Epidermal melanocyte (primary cell): ENCODE data around the gene MVK.

ENCODE experiments used
- DNase-seq: peaks from one replicate; pipeline ENCODE4 v3.0.0; 2011; ENCODE audit warnings: low spot score; ENCODE audit not compliant: insufficient read length

The MVK gene

DNA sequence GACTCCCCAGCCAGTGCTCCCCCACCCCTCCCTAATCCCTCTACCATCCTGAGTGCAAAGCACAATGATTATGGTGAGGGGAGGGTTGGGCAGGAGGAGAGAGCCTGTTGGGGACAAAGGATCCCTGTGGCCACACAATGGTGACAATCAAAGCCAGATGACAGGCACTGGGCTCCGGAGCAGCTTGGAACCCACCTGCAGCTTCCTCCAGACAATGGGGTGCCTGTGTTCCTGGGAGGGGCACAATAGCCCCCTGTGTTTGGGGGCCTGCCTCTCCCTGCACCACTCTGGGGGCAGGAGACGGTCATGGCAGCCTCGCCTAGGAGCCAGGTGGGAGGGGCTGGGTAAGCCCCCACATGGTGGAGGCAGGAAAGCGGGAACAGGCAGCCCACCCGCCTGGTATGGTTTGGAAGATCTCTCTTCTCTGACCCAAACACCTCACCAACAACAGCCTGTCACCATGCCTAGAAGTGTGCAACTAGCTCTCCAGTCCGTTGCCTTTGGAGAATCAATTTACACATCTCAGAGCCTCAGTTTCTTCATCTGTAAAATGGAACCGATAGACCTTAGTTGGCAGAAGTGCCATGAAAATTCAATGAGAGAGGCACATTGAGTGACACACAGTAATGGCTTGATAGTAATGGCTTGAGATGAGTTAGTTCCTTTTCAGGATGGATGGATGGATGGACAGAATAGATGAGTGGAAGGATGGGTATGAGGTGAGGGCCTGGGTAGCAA lies 53.0 kb downstream of the MVK start:
- no peak for DNase-seq

DNA sequence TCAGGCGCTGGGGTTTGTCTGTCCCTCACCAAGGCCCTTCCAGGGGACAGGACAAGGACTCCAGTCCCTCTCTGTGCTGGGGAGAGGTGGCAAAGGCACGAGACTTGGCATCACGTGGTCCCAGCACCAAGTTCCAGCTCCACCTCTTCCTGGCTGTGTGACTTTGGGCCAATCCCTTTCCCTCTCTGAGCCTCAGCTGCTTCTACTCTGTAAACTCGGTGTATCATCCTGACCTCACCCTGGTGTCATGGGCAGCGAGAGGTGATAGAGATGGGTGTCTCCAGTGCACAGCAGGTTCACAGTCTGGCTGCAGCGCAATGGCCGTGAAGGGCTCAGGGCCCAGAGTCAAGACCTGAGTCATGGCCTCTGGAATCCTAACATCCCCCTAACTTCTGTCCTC lies 54.0 kb downstream of the MVK start:
- DNase-seq: no peak

GRCh38 chr12:109630107-109630506 lies 56.5 kb downstream of the MVK start:
- DNase-seq: no peak

- no peak for DNase-seq
Measured at GRCh38 chr12:109630815-109631214, 57.2 kb downstream of the MVK start.

DNA sequence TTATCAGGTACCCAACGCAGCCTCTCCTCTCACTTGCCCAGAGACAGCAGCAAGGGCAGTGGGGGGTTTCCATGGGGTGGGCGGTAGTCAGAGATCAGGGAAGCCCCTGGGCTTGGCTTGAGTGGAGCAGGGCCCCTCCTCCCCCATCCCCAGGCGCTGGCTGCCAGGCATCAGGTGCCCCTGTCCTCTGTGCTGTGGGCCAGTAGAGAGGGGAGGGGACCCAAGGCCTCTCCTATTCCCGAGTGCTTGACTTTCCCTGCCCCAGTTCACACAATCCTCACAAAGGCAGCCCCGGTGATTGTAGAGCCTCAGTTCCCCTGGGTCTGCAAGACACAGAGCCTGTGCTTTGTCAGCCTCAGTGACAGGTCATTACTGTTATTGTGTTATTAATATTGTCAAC lies 57.7 kb downstream of the MVK start:
- no peak for DNase-seq

GRCh38 chr12:109631751-109632150 lies 58.2 kb downstream of the MVK start:
- no peak for DNase-seq

- no peak for DNase-seq
Measured at GRCh38 chr12:109632342-109632741, 58.7 kb downstream of the MVK start.

GRCh38 chr12:109635717-109636116 lies 62.1 kb downstream of the MVK start:
- no peak for DNase-seq

DNA sequence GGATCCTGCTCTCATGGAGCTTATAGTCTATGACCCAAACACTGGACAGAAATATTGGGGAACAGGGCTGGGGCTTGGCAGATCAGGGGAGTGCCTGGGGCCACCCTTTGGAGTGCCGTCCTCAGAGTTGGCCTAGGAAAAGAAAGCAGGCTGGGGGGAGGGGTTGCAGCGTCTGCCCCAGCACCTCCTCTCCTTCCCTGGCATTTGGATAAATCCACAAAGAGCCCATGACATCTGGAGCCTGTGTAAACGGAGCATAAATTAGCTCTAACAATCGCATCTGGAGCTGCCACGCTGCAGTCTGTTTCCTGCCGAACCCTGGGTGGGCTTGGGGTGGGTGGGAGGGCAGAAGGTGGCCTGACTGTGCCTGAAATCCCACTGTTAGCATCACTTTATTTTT lies 63.8 kb downstream of the MVK start:
- no peak for DNase-seq

DNA sequence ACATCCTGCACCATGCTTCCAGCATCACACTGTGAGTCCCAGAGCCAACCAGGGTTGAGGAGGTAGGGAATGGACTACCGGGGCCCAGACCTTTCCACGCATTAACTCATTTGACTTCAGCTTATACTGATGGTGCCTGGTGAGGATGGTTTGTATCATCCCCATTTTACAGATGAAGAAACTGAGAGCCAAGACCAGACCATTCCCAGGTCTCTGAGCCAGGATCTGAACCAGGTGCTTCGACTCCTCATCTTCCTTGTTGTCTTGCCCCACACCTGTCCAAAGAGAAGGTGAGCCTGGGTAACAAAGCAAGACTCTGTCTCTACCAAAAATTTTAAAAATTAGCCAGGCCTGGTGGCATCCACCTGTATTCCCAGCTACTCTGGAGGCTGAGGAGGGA lies 64.4 kb downstream of the MVK start:
- DNase-seq: no peak

DNA sequence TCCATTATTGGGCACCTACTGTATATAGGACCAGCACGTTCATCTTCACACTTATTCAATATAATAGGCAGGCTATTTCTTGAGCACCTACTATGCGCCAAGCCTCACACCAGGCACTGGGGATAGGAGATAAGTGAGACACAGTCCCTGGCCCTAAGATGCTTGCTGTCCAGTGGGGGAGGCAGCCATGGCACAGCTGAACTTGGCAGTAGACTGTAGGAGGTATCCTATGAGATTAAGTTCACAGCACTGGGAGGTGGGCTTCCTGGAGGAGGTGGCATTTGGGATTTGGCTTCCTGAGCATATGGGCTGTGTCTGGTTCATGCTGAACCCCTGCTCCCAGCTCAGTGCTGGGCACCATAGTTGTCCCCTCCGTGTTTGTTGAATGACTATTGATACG lies 65.1 kb downstream of the MVK start:
- no peak for DNase-seq

DNA sequence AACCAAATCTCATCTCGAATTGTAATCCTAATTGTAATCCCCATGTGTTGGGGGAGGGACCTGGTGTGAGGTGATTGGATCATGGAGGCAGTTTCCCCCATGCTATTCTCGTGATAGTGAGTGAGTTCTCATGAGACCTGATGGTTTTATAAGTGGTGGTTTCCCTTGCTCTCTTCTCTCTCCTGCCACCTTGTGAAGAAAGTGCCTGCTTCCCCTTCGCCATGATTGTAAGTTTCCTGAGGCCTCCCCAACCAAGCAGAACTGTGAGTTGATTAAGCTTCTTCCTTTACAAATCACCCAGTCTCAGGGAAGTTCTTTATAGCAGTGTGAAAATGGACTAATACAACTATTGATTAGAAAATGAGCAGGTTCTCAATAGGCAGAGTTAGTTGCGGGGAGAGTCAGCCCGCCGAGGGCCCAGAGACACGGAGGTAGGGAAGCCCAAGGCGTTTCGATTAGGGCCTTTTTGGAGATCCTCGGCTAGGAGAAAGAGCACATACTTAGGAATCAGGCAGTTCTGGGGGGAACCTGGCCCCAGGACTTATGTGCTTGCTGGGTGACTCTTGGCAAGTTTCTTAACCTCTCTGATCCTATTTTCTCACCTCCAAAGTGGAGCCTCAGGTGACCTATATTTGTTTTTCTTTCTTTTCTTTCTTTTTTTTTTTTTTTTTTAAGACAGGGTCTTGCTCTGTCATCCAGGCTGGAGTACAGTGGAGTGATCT lies 65.7 kb downstream of the MVK start:
- no peak for DNase-seq

DNA sequence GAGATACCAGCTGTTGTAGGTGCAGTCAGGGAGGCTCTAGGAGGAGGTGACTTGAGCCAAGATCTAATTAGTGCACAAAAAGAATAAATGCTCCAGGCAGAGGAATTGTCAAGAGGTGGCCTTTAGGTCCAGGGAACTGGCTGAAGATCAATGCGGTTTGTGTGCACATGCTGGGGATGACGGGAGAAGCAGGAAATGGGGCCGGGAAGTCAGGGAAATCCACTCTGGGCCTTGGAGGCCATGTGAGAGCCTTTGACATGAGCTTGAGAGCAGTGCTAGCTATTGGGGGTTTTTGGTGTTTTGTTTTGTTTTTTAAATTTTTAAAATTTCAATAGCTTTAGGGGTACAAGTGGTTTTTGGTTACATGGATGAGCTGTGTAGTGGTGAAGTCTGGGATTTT lies 67.4 kb downstream of the MVK start:
- no peak for DNase-seq

- DNase-seq: no peak
Measured at GRCh38 chr12:109641422-109641821, 67.8 kb downstream of the MVK start.

DNA sequence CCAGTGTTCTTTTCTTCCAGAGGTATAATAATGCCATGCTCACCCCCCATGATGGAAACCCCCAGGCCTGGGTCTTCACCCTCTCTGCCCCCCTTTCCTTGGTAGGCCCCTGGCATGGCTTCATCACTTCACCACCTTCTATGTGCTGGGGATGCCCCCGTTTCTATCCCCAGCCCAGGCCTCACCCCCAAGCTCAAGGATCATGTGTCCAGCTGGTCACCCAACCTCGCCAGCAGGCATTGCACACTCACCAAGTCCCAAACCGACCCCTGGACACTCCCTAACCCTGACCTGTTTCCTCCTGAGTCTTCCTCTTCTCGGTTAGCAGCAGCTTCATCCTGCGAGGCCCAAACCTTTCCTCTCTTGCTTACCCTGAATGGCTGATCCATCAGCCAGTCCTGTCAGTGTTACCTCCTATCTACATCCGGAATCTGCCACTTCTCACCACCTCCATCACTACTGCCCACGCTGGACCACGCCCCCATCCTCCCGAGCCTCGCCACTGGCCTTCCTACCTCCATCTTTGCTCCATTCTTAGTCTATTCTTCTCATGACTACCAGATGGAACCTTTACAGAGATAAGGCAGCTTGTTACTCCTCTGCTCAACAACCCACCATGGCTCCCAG lies 69.0 kb downstream of the MVK start:
- DNase-seq: no peak

GRCh38 chr12:109645194-109645593 lies 71.6 kb downstream of the MVK start:
- DNase-seq: no peak

DNA sequence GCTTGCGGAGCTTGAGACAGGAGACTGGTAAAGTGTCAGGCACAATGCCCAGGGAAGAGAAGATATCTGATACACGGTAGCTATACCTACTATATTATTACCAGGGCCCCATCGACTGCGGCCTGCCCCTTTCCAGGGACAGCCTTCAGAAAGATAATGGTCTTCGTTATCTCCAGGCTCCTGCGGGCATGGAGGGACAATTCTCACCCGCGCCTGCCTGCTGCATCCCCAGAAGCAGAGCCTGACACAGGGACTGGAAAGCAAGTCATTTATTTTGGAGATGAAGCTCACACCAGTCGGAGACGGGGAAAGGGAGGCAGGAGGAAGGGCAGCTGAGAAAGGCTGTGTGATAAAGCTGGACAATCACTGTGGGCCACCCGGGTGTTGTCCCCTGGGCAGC lies 72.1 kb downstream of the MVK start:
- no peak for DNase-seq
